ENCODE measurements around the gene DAPK2.

Gene DAPK2

GRCh38 chr15:63896336-63897115, 149.8 kb downstream of the DAPK2 start:
- no peak for TF ChIP-seq CTCF (IDR thresholded peaks at IDR 0.05; ENCODE audit: extremely low read depth, missing control alignments)
- peak; percentile 83 for DNase-seq (ENCODE audit: low spot score)

DNA sequence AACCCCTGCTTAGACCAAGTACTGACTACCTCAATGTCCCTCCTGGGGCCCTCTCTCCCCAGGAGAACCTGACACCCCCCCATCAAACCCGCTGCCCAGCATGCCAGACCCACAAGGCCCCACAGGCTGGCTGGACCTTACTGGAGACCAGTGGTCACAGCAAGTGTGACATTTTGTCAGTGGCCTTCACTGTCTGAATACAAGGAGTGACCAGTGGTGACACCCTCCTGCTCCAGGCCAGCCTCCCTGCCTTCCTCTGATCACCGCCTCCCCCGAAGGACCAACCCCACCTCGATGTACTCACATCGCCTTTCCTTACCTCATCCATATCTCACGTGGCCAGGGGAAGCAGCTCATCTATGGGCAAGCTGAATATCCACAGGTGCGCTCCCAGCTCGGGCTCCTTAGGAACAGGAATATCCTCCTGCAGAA, 150.5 kb downstream of the DAPK2 start:
- DNase-seq (ENCODE audit: low spot score): no peak
- TF ChIP-seq CTCF (IDR thresholded peaks at IDR 0.05; ENCODE audit: extremely low read depth, missing control alignments): no peak

DNA sequence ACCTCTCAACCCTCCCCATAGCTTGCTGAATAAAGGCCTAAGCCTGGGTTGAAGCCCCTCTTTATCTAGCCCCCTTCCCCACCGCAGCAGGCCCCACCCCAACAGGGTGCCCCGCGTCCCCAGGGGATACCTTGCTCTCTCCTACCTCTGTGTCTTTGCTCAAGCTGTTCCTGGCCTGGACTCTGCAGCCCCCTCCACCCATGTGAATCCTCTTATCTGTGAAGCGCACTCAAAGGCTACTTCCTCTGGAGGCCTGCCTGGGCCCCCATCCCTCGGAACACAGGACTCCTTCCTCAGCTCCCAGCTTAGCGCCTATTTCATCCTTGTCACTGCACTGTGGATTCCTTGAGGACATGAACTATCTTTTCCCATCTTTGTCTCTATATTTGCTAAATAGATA, 151.1 kb downstream of the DAPK2 start:
- no peak for TF ChIP-seq CTCF (IDR thresholded peaks at IDR 0.05; ENCODE audit: extremely low read depth, missing control alignments)
- DNase-seq (ENCODE audit: low spot score): no peak

GRCh38 chr15:63894662-63894949, 151.7 kb downstream of the DAPK2 start:
- no peak for TF ChIP-seq CTCF (IDR thresholded peaks at IDR 0.05; ENCODE audit: extremely low read depth, missing control alignments)
- DNase-seq (ENCODE audit: low spot score): no peak

- DNase-seq (ENCODE audit: low spot score): no peak
- TF ChIP-seq CTCF (IDR thresholded peaks at IDR 0.05; ENCODE audit: extremely low read depth, missing control alignments): no peak
Measured at GRCh38 chr15:63893866-63894661, 152.2 kb downstream of the DAPK2 start.

DNA sequence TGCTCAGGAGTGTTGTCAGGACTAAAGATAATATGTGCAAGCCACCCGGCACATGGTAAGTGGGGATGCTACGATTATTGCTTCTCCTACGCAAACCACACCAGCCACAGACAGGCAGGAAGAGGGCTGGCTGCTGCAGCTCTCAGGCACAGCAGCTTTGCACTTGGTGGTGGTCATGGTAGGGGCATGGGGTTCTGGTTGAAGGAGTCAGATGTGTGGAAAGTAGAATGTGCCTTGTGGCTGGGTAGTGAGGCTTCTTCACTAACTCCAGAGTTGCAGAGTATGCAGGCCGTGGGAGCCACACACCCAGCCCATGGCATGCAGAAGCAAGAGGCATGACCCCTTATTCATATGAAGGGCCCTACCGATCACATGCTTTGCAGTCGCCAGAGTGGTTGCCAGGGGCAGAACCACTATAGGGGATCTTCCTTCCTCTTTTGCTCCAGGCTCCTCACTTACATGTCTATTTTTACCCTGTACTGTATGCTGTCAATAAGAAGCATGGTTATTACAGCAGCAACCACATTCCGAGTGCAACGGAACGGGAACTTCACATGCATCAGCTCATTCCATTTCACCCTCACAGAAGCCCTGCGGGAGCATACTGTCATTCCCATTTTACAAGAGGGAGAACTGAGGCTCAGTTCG, 153.4 kb downstream of the DAPK2 start:
- no peak for TF ChIP-seq CTCF (IDR thresholded peaks at IDR 0.05; ENCODE audit: extremely low read depth, missing control alignments)
- no peak for DNase-seq (ENCODE audit: low spot score)

- no peak for DNase-seq (ENCODE audit: low spot score)
Measured at GRCh38 chr15:63891768-63892133, 154.5 kb downstream of the DAPK2 start.

More at GRCh38 chr15:63891768-63892133, 154.5 kb downstream of the DAPK2 start:
- TF ChIP-seq CTCF (IDR thresholded peaks at IDR 0.05; ENCODE audit: extremely low read depth, missing control alignments): no peak
